Measurements from ENCODE around the gene TCP1. TPM values are rescaled to one million over a fixed set of nuclear protein-coding genes. Genes with fewer than 3 reads are reported as not detected.

The TCP1 gene
- total and polyA plus RNA-seq, 2 of the 8 experiments (the other 6 are each of a cell fraction or from before 2014, with no cell fraction given): 117 to 348 TPM

- Histone ChIP-seq H4K8ac (ENCODE audit: extremely low read depth, insufficient read depth, low read length) (no peak overlapping the region), H3K9me3 (ENCODE audit: insufficient read depth in 2 of 2, low read depth in 1 of 2, low read length in 1 of 2) (no peaks in the 10 kb centered on the region), H3K18ac (ENCODE audit: extremely low read depth, low read length) (peak overlapping the region; percentile 48; the same call in 1 of the 2 replicates), H2BK15ac (ENCODE audit: low read length) (peak overlapping the region; percentile 46; the same call in 1 of the 2 replicates), H2AFZ (ENCODE audit: low read length) (no peak overlapping the region; the same call in 1 of the 2 replicates), H3K27me3 (replicated peaks in 1 of 4; ENCODE audit: control insufficient read depth in 3 of 4, extremely low read depth in 1 of 4, insufficient read depth in 3 of 4, low read length in 3 of 4) (no peaks in the 10 kb centered on the region), H2BK12ac (ENCODE audit: low read depth, low read length) (no peak overlapping the region), H3K4ac (replicated peaks; ENCODE audit: insufficient read length, low read depth, low read length) (no peak overlapping the region), H3K27ac (ENCODE audit: low read depth, low read length) (no peak overlapping the region), H3K36me3 (ENCODE audit: control insufficient read depth in 2 of 4, insufficient read depth in 4 of 4, low read length in 3 of 4) (no peaks in the 10 kb centered on the region), H3K9ac (replicated peaks in 1 of 4; ENCODE audit: extremely low read depth in 1 of 4, low read depth in 3 of 4, low read length in 3 of 4) (no peak overlapping the region), H3K4me3 (ENCODE audit: extremely low read depth in 1 of 4, insufficient read depth in 2 of 4, low read depth in 3 of 4, low read length in 4 of 4) (no peak overlapping the region), H3K4me1 (replicated peaks in 1 of 4; ENCODE audit: control insufficient read depth in 3 of 4, insufficient read depth in 4 of 4, low read length in 3 of 4) (peaks cover 0 to 9% (median 4%) of the 10 kb centered on the region in 4 experiments; a peak in 4 of 7 replicates), H3K4me2 (ENCODE audit: insufficient read depth in 1 of 2, low read depth in 2 of 2, low read length in 2 of 2) (no peak overlapping the region), H2BK5ac (ENCODE audit: low read depth, low read length) (no peak overlapping the region), H4K5ac (ENCODE audit: insufficient read length, low read depth, low read length) (no peak overlapping the region), H3K79me1 (ENCODE audit: low read depth, low read length) (no peaks in the 10 kb centered on the region), H2BK20ac (ENCODE audit: low read length) (no peak overlapping the region), H4K91ac (replicated peaks; ENCODE audit: insufficient read length, low read length) (no peak overlapping the region), H4K20me1 (replicated peaks in 1 of 2; ENCODE audit: control insufficient read depth in 1 of 2, insufficient read depth in 2 of 2, low read length in 2 of 2) (no peaks in the 10 kb centered on the region), H2AK5ac (ENCODE audit: low read depth, low read length) (no peak overlapping the region), H2BK120ac (replicated peaks; ENCODE audit: low read depth, low read length) (no peak overlapping the region), H3K14ac (ENCODE audit: insufficient read length) (no peak overlapping the region), H3K79me2 (ENCODE audit: control insufficient read depth in 1 of 2, insufficient read depth in 2 of 2, low read length in 2 of 2) (no peaks in the 10 kb centered on the region), H3K23ac (ENCODE audit: insufficient read length) (no peak overlapping the region), H3K56ac (replicated peaks; ENCODE audit: insufficient read length, low read depth, low read length) (no peak overlapping the region), H3K23me2 (ENCODE audit: low read depth, low read length) (no peaks in the 10 kb centered on the region; the same call in 1 of the 2 replicates)
- no peak for TF ChIP-seq KDM4A (IDR thresholded peaks at IDR 0.05; ENCODE audit: low read depth, low read length, severe bottlenecking)
- no peak for TF ChIP-seq SRF (IDR thresholded peaks at IDR 0.05; ENCODE audit: low read depth, low read length)
- no peak for TF ChIP-seq CHD2 (IDR thresholded peaks at IDR 0.05; ENCODE audit: low read length)
- ChIA-PET CTCF (ENCODE audit: partially characterized antibody) (interaction anchor here (0.6 to 1.3 kb wide), 3 partner anchors 15 to 33 kb away, joined by 3 to 4 read pairs (median 4); no protein-coding TSS in a partner anchor), POLR2A (ENCODE audit: partially characterized antibody) (interaction anchor here (1.5 to 2.3 kb wide), 2 partner anchors 47 to 48 kb away, joined by 6 to 8 read pairs; partner anchors contain the start of gene TCP1)
- FAIRE-seq (no peak), DNase-seq (ENCODE audit: low read depth in 1 of 2, low spot score in 2 of 2) (no peak)
- WGBS, 2 experiments (ENCODE audit: extremely low coverage in 1 of 2, insufficient coverage in 1 of 2, insufficient read length in 1 of 2, insufficient replicate concordance in 2 of 2, low coverage in 1 of 2, low lambda C conversion rate in 2 of 2, missing lambda C conversion rate in 1 of 2): 71% methylated on average over 8 of the region's 8 CpGs; no CpG with 5 or more reads in 1 of the 2 experiments
These were observed 48.1 kb upstream of the TCP1 start for GRCh38 chr6:159837511-159837910.
